Measurements from ENCODE around the gene ALDH1A1.

DNA sequence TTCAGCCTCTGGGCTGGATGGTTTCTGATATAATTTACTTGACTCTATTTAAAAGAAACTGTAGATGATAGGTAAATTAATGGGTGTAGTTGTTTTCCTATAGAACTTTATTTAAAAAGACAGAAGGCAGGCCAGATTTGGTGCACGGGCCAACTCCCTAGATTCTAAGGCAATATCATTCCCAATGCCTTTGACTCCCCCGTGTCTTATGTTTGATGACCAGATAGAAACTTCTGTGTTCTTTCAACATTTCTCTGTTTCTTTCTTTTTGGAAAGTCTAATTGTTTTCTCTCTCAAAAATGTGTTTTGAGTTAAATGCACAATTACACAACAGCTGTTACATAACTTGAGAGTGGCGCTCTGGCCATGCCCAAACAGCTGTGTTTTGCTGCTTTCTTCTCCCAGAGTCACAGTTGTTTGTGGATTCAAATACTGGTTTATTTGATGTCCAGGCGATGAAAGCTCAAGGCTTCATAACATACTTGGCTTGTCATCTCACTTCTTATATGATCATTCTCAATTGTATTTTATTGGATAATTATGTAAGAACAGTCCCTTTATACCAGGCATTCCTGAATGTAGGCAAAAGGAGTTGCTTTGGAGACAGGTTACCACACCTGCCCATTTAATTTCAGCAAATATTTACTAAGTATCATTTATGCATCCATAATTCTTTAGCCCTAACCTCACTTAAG, 1.7 kb upstream of the ALDH1A1 start:
- TF ChIP-seq POLR2A (IDR thresholded peaks at IDR 0.05), result no peak
- TF ChIP-seq, protein P1, sequence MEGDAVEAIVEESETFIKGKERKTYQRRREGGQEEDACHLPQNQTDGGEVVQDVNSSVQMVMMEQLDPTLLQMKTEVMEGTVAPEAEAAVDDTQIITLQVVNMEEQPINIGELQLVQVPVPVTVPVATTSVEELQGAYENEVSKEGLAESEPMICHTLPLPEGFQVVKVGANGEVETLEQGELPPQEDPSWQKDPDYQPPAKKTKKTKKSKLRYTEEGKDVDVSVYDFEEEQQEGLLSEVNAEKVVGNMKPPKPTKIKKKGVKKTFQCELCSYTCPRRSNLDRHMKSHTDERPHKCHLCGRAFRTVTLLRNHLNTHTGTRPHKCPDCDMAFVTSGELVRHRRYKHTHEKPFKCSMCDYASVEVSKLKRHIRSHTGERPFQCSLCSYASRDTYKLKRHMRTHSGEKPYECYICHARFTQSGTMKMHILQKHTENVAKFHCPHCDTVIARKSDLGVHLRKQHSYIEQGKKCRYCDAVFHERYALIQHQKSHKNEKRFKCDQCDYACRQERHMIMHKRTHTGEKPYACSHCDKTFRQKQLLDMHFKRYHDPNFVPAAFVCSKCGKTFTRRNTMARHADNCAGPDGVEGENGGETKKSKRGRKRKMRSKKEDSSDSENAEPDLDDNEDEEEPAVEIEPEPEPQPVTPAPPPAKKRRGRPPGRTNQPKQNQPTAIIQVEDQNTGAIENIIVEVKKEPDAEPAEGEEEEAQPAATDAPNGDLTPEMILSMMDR (IDR thresholded peaks at IDR 0.05 in 4 of 5, conservative IDR thresholded peaks at IDR 0.05 in 1 of 5), result no peak
